Adrenal gland (tissue), 12 donors: ENCODE results near the gene TMEM150A. TPM values are rescaled to one million over a fixed set of nuclear protein-coding genes. Genes with fewer than 3 reads are reported as not detected.

Source experiments
- DNase-seq, 7 donors: peaks; one replicate each; pipeline ENCODE4 v3.0.0-alpha.2; 2019 to 2020
- H3K27ac ChIP-seq, 5 donors: fragments of 200-600 bp; sonication (generic) in 4 of 5; 1 replicate in 3 of 5; 2 replicates in 2 of 5; pipeline versions ENCODE4 v1.5.1 to v1.8.0; 2016 to 2020; ENCODE audit warnings: mild to moderate bottlenecking in 1 of 5
- H3K27me3 ChIP-seq: fragments of 200-600 bp; 2 replicates; pipeline ENCODE4 v1.8.0; 2021
- H3K36me3 ChIP-seq, 2 donors: fragments of 200-600 bp; replicated peaks in 1 of 2; 1 replicate in 1 of 2; 2 replicates in 1 of 2; pipeline versions ENCODE4 v1.5.1 to v1.8.0; 2018 to 2022
- H3K4me1 ChIP-seq, 2 donors: fragments of 200-600 bp; replicated peaks in 1 of 2; 1 replicate in 1 of 2; 2 replicates in 1 of 2; pipeline versions ENCODE4 v1.5.1 to v1.8.0; 2018 to 2021
- H3K4me3 ChIP-seq, 4 donors: fragments of 200-600 bp; sonication (generic) in 3 of 4; one replicate each; pipeline ENCODE4 v1.5.1; 2016 to 2018
- H3K9me3 ChIP-seq, 3 donors: fragments of 200-600 bp; sonication (generic) in 1 of 3; replicated peaks in 1 of 3; 1 replicate in 2 of 3; 2 replicates in 1 of 3; pipeline versions ENCODE4 v1.5.1 to v1.8.0; 2016 to 2021
- CTCF ChIP-seq, 6 experiments: fragments of 450-650 bp in 4 of 6; fragments of 200-600 bp in 2 of 6; sonication (generic) in 1 of 6; IDR thresholded peaks; 1 replicate in 5 of 6; 2 replicates in 1 of 6; pipeline versions ENCODE4 v1.5.1 to v1.8.0; 2016 to 2021; ENCODE audit warnings: antibody characterized with exemption in 6 of 6, mild to moderate bottlenecking in 2 of 6, moderate library complexity in 1 of 6
- POLR2A ChIP-seq, 2 donors: fragments of 450-650 bp; IDR thresholded peaks; one replicate each; pipeline ENCODE4 v1.6.1; 2017; ENCODE audit warnings: antibody characterized with exemption in 2 of 2, mild to moderate bottlenecking in 2 of 2, moderate library complexity in 1 of 2
- WGBS, 4 donors: extraction: QIAGEN DNeasy Blood & Tissue Kit in 2 of 4; methylation state at CpG; one replicate each; pipeline versions ENCODE4 v1.1.5 to v1.1.7; 2013 to 2017; 5-methylcytosine and 5-hydroxymethylcytosine counted together
- intact Hi-C, 2 donors: fragments of 100-400 bp; cut with DNase I; formaldehyde crosslinking; loops; one replicate each; pipeline versions ENCODE4 v1.14.1 to v1.15.0; 2022 to 2023
- polyA plus RNA-seq, 3 donors: library from polyadenylated mRNA; stranded (reverse); fragments of 200-250 nt in 2 of 3; fragments of 350-450 nt in 1 of 3; fragmentation: Illumina TruSeq in 1 of 3; extraction: RNeasy Lipid Tissue Mini Kit (QIAGEN cat#74804) in 1 of 3; gene quantifications; one replicate each; pipeline ENCODE4 v1.2.3, GENCODE V29; 2013 to 2014
- small RNA-seq, 2 donors: library from RNA; depleted of rRNA; stranded (forward); fragments of <200 nt; gene quantifications; one replicate each; pipeline ENCODE3, GENCODE V24; 2016
- total RNA-seq, 9 donors: library from RNA; depleted of rRNA in 4 of 9; stranded (reverse); fragments of >200 nt in 4 of 9; fragments of 120-200 nt in 1 of 9; fragmentation: NEBNext Ultra II Directional in 1 of 9; extraction: Animal tissue kit (Norgen Biotek cat#: 25700) in 1 of 9; gene quantifications; one replicate each; pipeline versions ENCODE4 v1.1.0 to v1.2.4, GENCODE V29; 2013 to 2023
- donor health status: healthy with polysubstance abuse.
- donor health status: Bipolar disorder and iron deficiency.
- donor health status: DM: yes; HTN: yes; CAD: no.
- donor health status: DM: no; HTN: no; CAD: no.
- donor health status: DM: no; HTN: no; CAD: no.
- donor health status: DM: yes; HTN: yes; CAD: no.

The TMEM150A gene
- total and polyA plus RNA-seq, 12 donors: 11.6 to 79.1 (median 22.6) TPM

- H3K4me3 ChIP-seq: no peak overlapping the region
- peak overlapping the region in 3 of 5 donors; percentile 6 to 20 (median 13) for H3K27ac ChIP-seq
- H3K4me1 ChIP-seq: peaks cover 0 to 34% of the 10 kb centered on the region in 2 donors
- intact Hi-C loops: no loop called here
- WGBS, 4 donors: 50 to 61% (median 56%) methylated on average over 2 of the region's 2 CpGs
- H3K9me3 ChIP-seq: no peaks in the 10 kb centered on the region
- TF ChIP-seq CTCF (IDR thresholded peaks at IDR 0.05) (no peak), POLR2A (IDR thresholded peaks at IDR 0.05) (no peak)
- peaks cover 0 to 65% of the 10 kb centered on the region in 2 donors for H3K36me3 ChIP-seq
- DNase-seq: no peak
- H3K27me3 ChIP-seq: no peaks in the 10 kb centered on the region
These were observed 53.9 kb downstream of the TMEM150A start for GRCh38 chr2:85548608-85548900.

Small RNAs within 50 kb of the gene (small RNA-seq; reads per million reads assigned to genes)
- 0 reads per million in 2 donors for gene RN7SL126P

Other genes with a start within 250 kb of the TMEM150A start
- 100 to 1,000 TPM in 7 of 9 donors, 10 to 100 TPM in 2; 70.3 to 178 (median 131) TPM for gene RETSAT, start 248.2 kb downstream of the TMEM150A start, total RNA-seq
- 100 to 1,000 TPM in 1 of 3 donors, 10 to 100 TPM in 2; 26.1 to 209 (median 60.7) TPM for gene RETSAT, start 248.2 kb downstream of the TMEM150A start, polyA plus RNA-seq
- 10 to 100 TPM; 12.3 to 37.0 (median 25.5) TPM for gene ELMOD3, start 247.9 kb downstream of the TMEM150A start, total RNA-seq
- gene ELMOD3, start 247.9 kb downstream of the TMEM150A start, polyA plus RNA-seq: 10 to 100 TPM; 18.9 to 69.0 (median 63.1) TPM
- 100 to 1,000 TPM in 1 of 9 donors, 10 to 100 TPM in 8; 11.6 to 104 (median 39.6) TPM for gene CAPG, start 192.3 kb downstream of the TMEM150A start, total RNA-seq
- 100 to 1,000 TPM in 1 of 3 donors, 10 to 100 TPM in 2; 13.8 to 192 (median 71.2) TPM for gene CAPG, start 192.3 kb downstream of the TMEM150A start, polyA plus RNA-seq
- 1 to 10 TPM in 1 of 9 donors, under 1 TPM in 3, not detected in 5; 0.61 to 1.4 (median 0.71) TPM for gene SH2D6, start 184.0 kb downstream of the TMEM150A start, total RNA-seq
- gene SH2D6, start 184.0 kb downstream of the TMEM150A start, polyA plus RNA-seq: 1 to 10 TPM in 2 of 3 donors, under 1 TPM in 1; 0.53 to 4.2 (median 1.3) TPM
- 100 to 1,000 TPM in 7 of 9 donors, 10 to 100 TPM in 2; 87.3 to 429 (median 175) TPM for gene MAT2A, start 63.5 kb downstream of the TMEM150A start, total RNA-seq
- 100 to 1,000 TPM in 1 of 3 donors, 10 to 100 TPM in 2; 41.1 to 237 (median 75.9) TPM for gene MAT2A, start 63.5 kb downstream of the TMEM150A start, polyA plus RNA-seq
- 10 to 100 TPM; 24.8 to 85.2 (median 48.4) TPM for gene GGCX, start 41.2 kb downstream of the TMEM150A start, total RNA-seq
- 10 to 100 TPM; 14.9 to 28.4 (median 19.2) TPM for gene GGCX, start 41.2 kb downstream of the TMEM150A start, polyA plus RNA-seq
- gene VAMP8, start 25.1 kb downstream of the TMEM150A start, total RNA-seq: 10 to 100 TPM in 7 of 9 donors, 1 to 10 TPM in 2; 8.0 to 68.9 (median 42.3) TPM
- gene VAMP8, start 25.1 kb downstream of the TMEM150A start, polyA plus RNA-seq: 100 to 1,000 TPM in 1 of 3 donors, 10 to 100 TPM in 2; 47.2 to 108 (median 51.5) TPM
- gene VAMP5, start 18.3 kb downstream of the TMEM150A start, total RNA-seq: 100 to 1,000 TPM in 2 of 9 donors, 10 to 100 TPM in 7; 30.2 to 122 (median 70.5) TPM
- gene VAMP5, start 18.3 kb downstream of the TMEM150A start, polyA plus RNA-seq: 100 to 1,000 TPM in 2 of 3 donors, 10 to 100 TPM in 1; 37.7 to 130 (median 118) TPM
- gene RNF181, start 7.0 kb downstream of the TMEM150A start, total RNA-seq: 100 to 1,000 TPM in 8 of 9 donors, 10 to 100 TPM in 1; 93.8 to 249 (median 175) TPM
- 100 to 1,000 TPM; 130 to 295 (median 214) TPM for gene RNF181, start 7.0 kb downstream of the TMEM150A start, polyA plus RNA-seq
- 10 to 100 TPM; 11.7 to 40.4 (median 26.0) TPM for gene C2orf68, start 9.4 kb upstream of the TMEM150A start, total RNA-seq
- 10 to 100 TPM; 24.2 to 48.9 (median 29.0) TPM for gene C2orf68, start 9.4 kb upstream of the TMEM150A start, polyA plus RNA-seq
- gene USP39, start 13.5 kb upstream of the TMEM150A start, total RNA-seq: 100 to 1,000 TPM in 1 of 9 donors, 10 to 100 TPM in 8; 28.6 to 270 (median 35.7) TPM
- 10 to 100 TPM; 26.2 to 43.9 (median 27.7) TPM for gene USP39, start 13.5 kb upstream of the TMEM150A start, polyA plus RNA-seq
- 10 to 100 TPM in 2 of 9 donors, 1 to 10 TPM in 1, under 1 TPM in 2, not detected in 4; 0.09 to 21.3 (median 1.4) TPM for gene SFTPB, start 65.5 kb upstream of the TMEM150A start, total RNA-seq
- gene SFTPB, start 65.5 kb upstream of the TMEM150A start, polyA plus RNA-seq: 1 to 10 TPM in 1 of 3 donors, under 1 TPM in 1, not detected in 1; 0.04 to 5.5 TPM
- gene GNLY, start 91.7 kb upstream of the TMEM150A start, total RNA-seq: 1 to 10 TPM in 5 of 9 donors, under 1 TPM in 3, not detected in 1; 0.28 to 2.9 (median 1.2) TPM
- gene GNLY, start 91.7 kb upstream of the TMEM150A start, polyA plus RNA-seq: 1 to 10 TPM in 2 of 3 donors, under 1 TPM in 1; 0.82 to 6.7 (median 1.8) TPM
- 10 to 100 TPM in 3 of 9 donors, 1 to 10 TPM in 6; 1.2 to 44.0 (median 5.6) TPM for gene ATOH8, start 151.3 kb upstream of the TMEM150A start, total RNA-seq
- 10 to 100 TPM in 1 of 3 donors, 1 to 10 TPM in 1, under 1 TPM in 1; 0.88 to 10.1 (median 6.4) TPM for gene ATOH8, start 151.3 kb upstream of the TMEM150A start, polyA plus RNA-seq